HG02981 (cell line): ENCODE measurements around the gene STIM2.
"Not testable (repeated sequence)": the region's sequence is repeated elsewhere in the genome, so short reads cannot be mapped to it uniquely, and the experiment has no call there.

Source experiments
- ATAC-seq: cut with Tn5 transposase; IDR thresholded peaks from one replicate; pipeline ENCODE4 v1.9.1; 2021; ENCODE audit warnings: mild to moderate bottlenecking, moderate library complexity; ENCODE audit not compliant: unreplicated experiment

The STIM2 gene

DNA sequence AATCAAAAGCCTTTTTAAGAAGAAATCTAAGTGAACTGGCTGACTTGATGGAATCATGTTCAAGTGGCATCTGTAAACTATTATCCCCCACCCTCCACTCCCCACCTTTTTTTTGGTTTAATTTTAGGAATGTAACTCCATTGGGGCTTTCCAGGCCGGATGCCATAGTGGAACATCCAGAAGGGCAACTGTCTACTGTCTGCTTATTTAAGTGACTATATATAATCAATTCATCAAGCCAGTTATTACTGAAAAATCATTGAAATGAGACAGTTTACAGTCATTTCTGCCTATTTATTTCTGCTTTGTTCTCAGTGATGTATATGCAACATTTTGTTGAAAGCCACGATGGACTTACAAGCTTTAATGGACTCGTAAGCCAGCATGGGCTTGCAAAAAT lies 162.3 kb downstream of the STIM2 start:
- no peak for ATAC-seq

GRCh38 chr4:27023366-27023765 lies 162.7 kb downstream of the STIM2 start:
- ATAC-seq = no peak

DNA sequence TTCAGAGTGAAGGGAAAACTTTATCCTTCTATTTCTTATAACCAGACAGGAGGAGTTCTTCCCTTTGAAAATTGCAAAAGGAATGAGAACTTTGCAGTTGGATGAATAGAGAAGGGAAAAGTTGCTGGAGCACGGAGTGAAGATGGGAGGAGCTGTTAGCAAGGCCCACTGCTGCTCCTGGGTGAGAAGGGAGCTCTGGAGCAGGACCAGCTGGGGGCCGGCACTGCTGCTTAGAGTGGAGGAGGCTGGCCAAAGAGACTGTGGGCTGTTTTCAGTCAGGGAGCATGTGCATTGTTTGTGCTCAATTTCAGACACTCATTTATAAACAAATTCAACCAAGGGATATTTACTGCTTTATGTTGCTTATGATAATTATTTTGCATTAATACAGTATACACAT lies 164.2 kb downstream of the STIM2 start:
- no peak for ATAC-seq

DNA sequence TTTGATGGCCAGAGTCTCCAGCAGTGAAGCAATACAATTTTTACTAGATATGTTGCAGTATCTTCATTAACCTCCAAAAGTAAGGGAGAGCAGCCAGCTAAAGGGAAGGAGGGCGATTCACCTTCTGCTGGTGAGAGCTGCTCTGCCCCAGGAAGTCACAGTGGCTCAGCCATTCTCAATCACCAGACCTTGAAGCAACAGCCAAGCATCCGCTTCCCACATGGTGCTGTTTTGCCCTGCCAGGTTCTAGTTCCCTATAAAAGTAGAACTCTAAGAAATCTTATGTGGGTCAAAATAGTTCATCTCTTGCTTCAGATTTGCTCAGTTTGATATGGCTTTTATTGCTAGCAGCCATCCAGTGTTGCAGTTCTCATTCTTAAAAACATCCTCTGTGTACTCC lies 166.8 kb downstream of the STIM2 start:
- ATAC-seq = no peak

DNA sequence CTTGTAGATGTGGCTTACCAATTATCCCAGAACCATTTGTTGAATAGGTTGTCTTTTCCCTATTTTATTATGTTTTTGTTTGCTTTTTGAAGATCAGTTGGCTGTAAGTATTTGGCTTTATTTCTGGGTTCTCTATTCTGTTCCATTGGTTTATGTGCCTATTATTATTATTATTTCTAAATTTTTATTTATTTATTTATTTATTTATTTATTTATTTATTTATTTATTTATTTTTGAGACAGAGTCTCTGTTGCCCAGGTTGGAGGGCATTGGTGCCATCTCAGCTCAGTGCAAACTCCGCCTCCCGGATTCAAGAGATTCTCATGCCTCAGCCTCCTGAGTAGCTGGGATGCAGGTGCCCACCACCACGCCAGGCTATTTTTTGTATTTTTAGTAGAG lies 174.5 kb downstream of the STIM2 start:
- not testable (repeated sequence) for ATAC-seq

- no peak for ATAC-seq
Observed at GRCh38 chr4:27040356-27040755, 179.7 kb downstream of the STIM2 start.

GRCh38 chr4:27042411-27042810 lies 181.8 kb downstream of the STIM2 start:
- no peak for ATAC-seq

DNA sequence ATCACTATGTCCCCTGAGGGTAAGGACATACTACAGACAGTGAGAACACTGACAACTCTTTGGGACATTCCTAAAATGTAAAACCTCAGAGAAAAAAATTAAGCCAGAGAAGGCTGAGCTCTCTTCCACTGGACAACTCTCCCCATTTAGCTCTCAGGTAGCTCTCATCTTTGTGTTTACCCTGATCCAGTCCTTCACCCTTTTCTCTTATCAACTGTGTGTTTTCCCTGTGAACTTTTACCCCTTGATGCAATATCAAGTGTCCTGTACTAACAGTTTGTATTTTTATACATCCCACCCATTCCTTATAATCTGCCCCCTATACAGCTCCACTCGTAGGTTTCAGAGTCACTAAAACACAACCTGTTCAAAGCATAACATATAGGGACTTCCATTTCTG lies 182.6 kb downstream of the STIM2 start:
- no peak for ATAC-seq

DNA sequence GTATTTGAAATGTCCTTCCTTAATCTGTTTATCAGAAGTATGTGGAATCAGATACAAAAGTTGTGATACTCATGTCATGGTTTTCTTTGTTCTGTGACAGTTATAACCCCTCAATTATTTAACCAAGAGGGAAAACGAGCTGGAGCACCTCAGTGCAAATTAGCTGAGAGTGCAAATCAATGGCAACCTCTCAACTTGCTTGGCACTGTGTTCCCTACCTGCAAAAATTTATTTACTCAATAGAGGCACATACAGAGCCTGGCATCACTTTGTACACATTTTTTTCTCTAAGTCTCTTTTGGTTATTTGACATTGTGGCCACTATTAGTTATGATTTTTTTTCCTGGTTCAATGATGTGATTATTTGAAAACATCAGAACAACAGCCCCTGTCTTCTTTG lies 186.2 kb downstream of the STIM2 start:
- ATAC-seq = no peak

DNA sequence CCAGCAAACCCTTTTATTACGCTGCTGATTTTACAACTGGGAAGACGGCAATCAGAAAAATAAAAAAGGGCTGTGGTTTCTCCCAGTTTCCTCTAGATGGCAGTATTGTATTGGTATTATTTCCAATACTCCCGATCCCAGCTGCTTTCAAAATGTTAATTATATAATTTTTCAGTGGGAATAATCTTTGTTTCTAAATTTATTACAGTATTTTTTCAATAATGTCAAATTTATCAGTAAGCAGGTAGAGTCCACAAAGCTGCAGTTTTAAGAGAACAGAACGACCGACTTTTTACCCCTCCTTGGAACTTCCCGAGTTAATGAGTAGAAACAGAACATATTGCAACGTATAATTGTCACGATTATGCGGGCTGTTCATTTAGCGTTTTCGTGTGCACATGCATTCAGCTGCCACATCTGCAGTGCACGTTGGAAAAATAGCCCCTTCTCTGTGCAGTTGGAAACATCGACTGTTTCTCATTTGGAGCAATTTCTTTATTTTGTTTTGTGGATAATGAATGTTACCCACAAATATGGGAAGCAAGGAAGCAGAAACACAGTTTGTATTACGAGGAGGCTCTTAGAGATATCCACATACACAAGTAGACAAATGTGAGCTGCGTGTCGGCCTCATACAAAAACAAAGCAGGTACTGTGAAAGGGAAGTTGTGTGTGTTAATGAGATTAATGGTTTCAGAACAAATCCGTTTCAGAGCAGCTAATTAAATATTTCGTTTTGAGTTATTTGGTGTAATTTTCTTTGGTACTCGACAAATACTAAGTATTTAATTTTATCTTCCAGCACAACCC lies 188.0 kb downstream of the STIM2 start:
- no peak for ATAC-seq

GRCh38 chr4:27049239-27049829 lies 188.7 kb downstream of the STIM2 start:
- ATAC-seq = no peak

- no peak for ATAC-seq
Observed at GRCh38 chr4:27050731-27051130, 190.1 kb downstream of the STIM2 start.

- no peak for ATAC-seq
Observed at GRCh38 chr4:27055221-27055760, 194.7 kb downstream of the STIM2 start.

GRCh38 chr4:27056281-27056680 lies 195.6 kb downstream of the STIM2 start:
- no peak for ATAC-seq

DNA sequence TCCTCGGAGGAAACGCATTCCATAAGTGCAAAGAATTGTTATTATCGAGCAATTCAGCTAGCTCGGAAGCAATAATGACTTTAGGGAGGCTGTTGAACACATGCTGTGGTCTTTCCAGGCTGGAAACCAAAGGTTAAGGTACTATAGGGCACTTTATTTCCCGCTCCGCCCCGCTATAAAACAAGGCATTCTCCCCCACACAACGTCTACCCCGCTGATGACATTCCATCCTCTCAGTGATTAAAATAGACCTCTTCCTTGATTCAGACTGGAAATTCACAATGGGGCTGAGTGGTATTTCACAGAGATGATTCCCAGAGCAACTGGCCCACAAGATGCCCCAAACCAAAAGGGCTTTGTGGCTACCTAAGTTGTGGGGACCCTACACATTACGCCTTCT lies 196.4 kb downstream of the STIM2 start:
- no peak for ATAC-seq

GRCh38 chr4:27057662-27058061 lies 197.0 kb downstream of the STIM2 start:
- no peak for ATAC-seq

DNA sequence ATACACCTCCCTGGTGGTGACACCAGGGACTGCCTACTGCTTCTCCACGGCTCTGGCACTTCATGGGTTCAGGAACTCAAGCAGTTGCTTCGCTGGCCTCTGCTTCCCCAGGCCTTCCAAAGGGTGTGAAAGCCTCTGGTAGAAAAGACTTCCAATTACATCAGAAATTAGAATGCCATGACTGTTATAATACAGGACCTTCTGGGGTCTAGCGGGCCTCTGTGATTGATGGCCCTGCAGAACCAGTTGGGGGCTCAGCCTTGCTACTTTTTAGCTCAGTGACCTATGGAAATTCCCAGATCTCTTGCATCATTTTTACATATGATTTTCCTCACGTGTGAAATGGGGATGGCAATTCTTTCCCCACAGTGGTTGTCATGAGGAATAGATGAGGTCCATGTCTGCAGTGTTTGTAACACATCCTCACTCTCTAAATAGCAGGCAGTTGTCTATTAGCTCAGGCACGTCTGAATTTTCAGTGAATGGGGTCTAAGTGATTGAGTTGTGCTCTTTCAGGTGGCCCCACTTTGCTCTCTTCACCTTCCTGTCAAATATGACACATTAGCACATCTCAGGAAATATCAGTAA lies 198.3 kb downstream of the STIM2 start:
- ATAC-seq = no peak

- ATAC-seq = no peak
Observed at GRCh38 chr4:27059446-27059845, 198.8 kb downstream of the STIM2 start.

DNA sequence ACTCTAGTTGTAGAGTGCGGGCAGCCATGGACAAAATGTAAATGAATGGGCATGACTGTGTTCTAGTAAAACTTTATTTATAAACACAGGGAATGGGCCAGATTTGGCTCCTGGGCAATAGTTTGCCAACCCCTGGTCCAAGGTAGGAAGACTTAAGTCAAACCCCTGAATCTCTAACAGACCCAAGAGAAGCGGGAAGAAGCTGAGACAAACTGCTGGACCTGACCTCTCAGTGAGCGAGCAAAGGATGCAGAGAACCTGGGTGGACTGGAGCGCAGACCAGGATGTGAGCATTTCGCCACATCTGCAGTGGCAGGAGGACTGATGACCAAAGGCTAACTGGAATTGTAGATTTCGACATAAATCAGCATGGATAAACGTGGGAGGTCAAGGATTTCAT lies 201.6 kb downstream of the STIM2 start:
- no peak for ATAC-seq

DNA sequence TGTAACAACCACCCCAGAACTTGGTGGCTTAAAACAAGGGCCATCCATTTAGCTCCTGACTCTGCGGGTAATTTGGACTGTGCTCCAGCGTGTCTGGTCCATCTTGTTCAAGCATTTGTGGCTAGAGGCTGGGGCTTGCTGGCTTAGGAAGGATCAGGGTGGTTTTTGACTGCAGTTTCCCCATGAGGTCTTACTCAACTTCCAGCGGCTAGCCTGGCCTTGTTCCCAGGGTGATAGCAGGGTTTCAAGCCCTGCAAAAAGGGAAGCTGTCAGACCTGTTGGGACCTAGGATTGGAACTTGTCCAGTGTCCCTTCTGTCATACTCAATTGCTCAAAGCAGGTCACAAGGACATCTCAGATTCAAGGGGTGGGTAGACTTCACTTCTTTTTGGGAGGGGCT lies 205.9 kb downstream of the STIM2 start:
- no peak for ATAC-seq

- no peak for ATAC-seq
Observed at GRCh38 chr4:27068151-27068867, 207.7 kb downstream of the STIM2 start.
